Measurements from ENCODE around the gene WDR70.

WDR70 gene

GRCh38 chr5:37723162-37723961 is 344.2 kb downstream of the WDR70 start:
- DNase-seq (ENCODE audit: low read depth in 2 of 2) = no peak

DNA sequence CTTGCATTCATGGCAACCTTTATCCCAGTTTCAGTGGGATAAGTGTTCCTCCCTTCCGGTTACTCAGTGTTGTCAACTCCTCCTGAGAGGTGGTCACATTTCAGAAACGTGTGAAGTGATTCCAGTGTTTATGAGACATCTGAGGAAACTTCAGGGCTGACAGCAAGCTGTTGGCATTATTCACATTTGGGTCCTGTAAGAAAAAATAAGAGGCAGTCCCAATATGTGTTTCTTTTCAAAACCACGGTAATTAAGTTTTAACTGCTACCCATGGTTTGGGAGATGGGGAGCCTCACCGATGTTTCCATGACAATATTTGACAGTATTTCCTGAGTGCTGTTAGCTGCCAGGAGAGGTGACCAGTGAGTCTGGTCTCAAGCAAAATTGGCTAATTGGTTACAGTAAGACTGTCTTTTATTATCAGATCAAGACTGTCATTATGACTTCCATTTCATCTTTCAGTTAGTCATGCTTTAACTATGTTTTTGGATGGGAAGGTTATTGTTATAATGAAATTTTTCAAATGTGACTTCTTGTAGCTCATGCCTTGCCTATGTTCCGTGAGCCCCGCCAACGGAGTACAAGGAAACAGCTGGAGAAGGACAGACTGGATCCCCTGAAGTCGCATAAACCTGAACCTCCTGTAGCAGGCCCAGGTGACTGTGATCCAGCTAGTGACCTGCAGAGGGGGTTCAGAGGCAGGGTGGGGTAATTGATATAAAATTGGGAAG is 345.4 kb downstream of the WDR70 start:
- DNase-seq (ENCODE audit: low read depth in 2 of 2) = no peak

DNA sequence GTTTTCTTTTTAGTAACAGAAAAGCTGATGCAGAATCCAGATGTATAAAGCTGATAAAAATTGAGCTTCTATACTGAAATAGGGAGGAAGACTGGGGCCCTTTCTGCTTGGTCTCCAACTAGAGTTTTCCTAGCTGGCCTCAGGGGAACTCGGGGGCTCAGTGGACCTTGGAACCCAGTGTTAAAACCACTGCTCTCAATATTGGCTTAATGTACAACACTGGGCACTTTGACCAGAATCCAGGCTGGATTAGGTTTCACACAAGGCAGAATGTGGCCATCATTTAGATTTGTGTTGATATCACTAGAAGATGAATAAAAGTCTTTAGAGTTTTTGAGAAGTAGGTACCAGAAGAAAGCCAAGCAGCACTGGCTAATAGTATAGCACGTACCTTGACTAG is 346.1 kb downstream of the WDR70 start:
- DNase-seq (ENCODE audit: low read depth in 2 of 2) = no peak

DNA sequence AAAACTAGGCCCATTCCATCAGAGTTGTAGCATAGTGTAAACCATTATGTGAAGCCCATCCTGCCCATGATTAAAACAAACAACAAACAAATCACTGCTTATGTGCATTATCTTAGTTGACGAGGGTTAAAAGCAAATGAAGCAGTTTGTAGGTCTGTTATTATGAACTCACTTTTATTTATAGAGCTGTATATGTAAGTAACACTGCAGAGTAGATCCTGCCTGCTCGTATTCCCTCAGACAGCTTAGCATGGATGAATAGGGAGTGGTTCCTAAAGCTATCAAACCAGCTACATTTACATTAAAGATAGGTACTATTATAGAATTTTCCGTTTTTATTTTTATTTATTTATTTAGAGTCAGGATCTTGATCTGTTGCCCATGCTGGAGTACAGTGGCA is 348.1 kb downstream of the WDR70 start:
- no peak for DNase-seq (ENCODE audit: low read depth in 2 of 2)

DNA sequence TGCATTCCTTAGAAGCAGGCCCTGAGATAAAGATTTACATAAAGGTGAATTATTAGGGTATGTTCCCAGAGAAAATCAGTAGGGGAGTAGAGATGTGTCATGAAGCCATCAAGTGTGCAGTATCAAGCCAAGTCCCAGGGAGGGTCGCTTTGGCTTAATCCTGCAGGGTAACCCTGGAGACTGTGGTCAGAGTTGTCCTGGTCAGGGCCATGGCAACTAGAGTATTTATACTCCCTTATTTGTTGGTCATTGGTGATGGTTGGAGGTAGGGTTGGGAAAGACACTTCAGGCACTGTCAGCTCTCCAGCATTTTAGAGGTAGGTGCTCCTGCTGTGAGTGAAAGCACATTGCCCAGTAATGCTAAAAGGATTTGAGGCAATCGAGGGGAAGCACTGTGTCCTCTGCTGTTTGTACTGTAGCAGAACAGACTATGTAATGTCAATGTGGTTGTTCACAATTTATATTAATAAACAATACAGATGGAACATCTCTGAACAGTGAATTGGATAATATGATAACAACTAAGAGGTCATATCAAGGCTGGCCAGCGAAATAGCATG is 351.9 kb downstream of the WDR70 start:
- no peak for DNase-seq (ENCODE audit: low read depth in 2 of 2)

- no peak for DNase-seq (ENCODE audit: low read depth in 2 of 2)
These were observed 355.0 kb downstream of the WDR70 start for GRCh38 chr5:37734114-37734513.

GRCh38 chr5:37735649-37736347 is 356.7 kb downstream of the WDR70 start:
- DNase-seq (ENCODE audit: low read depth in 2 of 2) = no peak

DNA sequence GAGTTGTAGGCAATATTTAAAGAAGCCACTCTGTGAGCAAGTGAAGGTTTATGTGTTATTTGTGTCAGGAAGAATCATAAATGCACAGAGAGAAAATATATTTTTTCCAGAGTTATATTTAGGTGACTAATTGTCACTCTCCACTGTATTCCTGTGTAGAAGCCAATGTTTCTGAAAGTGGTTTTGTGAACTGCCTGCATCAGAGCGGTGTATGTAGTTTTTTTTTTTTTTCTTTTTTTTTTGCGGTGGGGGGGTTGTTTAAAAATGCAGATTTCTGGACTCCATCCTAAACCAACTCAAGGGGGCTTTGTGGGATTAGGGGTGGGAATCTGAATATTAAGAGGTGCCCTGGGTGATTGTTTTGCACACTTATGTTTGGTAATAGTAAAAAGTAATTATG is 357.3 kb downstream of the WDR70 start:
- no peak for DNase-seq (ENCODE audit: low read depth in 2 of 2)

DNA sequence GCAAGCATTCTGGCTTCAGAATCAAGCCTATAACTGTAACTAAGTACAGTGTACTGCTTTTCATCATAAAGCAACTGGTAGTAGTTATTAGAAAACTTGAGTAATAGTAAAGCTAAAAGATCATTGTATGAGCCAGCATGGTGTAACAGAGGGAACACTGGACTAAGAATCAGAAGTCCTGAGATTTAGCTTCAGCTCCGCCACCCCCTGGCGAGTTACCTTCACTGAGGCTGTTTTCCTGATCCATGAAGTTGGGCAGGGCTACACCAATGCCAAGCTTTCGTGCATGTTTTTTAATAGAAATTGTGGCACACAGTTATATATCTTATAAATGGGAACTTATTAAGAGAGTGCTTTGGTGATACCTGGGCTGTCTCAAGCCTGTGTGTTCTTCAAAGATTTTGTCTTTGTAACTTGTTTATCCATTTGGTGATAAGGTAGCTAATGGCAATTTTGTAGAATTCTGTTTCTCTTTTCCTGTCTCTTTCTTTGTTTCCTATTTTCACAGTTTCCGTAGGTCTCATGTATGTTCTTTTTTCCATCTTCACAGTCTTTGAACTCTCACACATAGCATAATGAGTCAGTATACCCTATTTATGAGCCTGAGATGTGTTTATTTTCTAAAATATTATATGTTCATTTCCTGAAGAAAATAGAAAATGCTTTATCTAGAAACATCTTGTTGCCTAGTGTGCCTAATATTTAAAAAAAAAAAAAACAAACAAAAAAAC is 358.4 kb downstream of the WDR70 start:
- DNase-seq (ENCODE audit: low read depth in 2 of 2) = no peak

DNA sequence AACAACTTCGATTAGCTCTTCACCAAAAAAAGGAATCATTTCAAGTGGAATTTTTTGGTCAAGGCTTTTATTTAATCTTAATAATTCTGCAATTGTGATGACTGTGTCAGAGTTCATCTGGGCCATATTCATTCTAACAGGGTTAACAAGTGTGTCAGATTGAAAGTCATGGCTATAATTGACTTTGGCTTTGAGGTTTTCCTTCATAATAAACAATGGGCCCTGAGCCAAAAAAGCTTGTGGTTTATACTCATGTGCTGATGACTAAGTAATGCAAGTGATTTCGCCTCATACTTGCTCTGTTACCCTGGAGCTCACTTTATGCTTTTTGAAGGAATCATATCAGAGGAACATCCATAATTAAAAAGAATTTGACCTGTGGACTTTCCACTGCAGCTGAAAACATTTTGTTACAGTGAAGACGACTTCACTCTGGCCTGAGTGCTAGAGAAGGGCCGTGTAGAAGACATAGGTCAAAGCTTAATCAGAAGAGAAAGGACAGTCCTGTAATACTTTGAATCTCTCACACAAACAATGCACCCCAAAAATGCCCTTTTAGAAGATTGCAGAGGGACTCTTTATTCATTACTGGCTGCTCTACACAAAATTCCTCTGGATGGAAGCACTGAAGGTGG is 359.1 kb downstream of the WDR70 start:
- DNase-seq (ENCODE audit: low read depth in 2 of 2) = no peak

DNA sequence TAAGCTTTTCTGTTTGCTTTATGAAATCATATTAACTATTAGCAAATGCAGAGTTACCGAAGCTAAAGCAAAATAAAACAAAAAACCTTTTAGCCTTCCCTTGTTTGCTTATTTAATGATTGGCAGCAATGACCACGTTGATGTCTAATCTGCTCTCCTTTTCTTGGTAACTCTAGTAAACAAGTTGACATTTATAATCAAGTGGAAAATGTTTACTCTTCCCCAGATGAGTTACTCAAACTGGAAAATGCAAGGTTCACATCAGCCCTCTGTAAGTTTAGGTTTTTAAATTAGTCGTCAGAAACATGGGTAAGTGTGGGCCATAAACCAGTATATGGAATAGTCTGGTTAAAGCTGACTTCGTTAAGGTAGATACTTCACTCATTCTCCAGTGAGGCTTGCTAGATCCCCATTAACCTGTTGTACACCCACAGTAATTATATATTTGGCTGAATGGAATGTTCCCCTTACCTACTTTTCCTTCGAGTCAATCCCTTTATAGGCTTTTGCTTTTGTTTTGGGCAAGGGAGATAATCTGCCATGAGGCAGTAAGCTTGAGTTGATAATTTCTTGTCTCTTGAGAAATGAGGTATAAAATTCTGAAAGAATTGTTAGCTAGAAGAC is 359.9 kb downstream of the WDR70 start:
- DNase-seq (ENCODE audit: low read depth in 2 of 2) = no peak

GRCh38 chr5:37739817-37740261 is 360.7 kb downstream of the WDR70 start:
- no peak for DNase-seq (ENCODE audit: low read depth in 2 of 2)

GRCh38 chr5:37740331-37741066 is 361.4 kb downstream of the WDR70 start:
- no peak for DNase-seq (ENCODE audit: low read depth in 2 of 2)

DNA sequence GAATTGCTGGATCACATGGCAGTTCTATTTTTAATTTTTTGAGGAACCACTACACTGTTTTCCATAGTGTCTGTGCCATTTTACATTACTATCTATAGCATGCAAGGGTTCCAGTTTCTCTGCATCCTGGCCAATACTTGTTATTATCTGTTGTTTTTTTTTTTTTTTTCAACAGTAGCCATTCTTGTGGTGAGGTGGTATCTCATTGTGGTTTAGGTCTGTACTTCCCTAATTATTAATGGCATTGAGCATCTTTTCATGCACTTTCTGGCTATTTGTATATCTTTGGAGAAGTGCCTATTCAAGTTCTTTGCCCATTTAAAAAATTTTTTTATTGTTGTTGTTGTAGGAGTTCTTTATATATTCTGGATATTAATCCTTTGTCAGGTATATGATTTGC is 363.0 kb downstream of the WDR70 start:
- no peak for DNase-seq (ENCODE audit: low read depth in 2 of 2)

DNA sequence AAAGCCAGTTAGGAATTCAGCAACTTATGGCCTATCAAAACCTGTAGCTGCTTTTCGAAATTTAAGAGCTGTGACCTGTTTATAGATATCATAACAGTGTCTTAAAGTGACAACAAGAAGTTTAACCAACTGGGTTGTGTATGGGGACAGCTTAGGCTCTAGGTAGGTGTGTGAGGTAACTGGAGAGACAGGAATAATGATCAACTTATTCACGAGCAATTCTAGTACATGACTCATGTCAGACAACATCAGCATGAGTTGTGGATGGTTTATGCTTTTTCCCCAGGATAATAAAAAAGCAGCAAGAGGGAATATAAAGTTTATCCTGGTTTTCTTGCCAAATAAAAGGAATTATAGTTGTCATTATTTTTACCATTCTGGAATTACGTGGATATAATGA is 372.1 kb downstream of the WDR70 start:
- no peak for DNase-seq (ENCODE audit: low read depth in 2 of 2)

GRCh38 chr5:37754976-37755375 is 375.9 kb downstream of the WDR70 start:
- DNase-seq (ENCODE audit: low read depth in 2 of 2) = no peak

DNA sequence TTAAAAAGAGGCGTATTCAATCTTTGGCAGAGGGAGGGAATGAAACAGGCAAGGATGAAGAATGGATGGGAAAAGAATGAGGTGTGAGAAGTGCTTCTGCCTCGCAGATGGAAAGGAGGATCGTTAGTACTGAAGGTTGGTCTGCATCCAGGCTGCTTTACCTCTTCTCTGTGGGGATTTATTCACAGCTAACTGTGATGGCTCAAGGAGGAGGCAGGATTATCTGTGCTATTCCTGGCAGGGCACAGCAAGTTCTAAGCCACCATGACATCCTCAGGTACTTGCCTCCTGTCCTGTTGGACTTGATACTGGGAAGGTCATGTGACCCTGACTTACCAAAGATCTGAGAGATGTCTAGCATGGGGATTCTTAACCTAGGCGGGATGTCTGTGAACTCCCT is 376.5 kb downstream of the WDR70 start:
- DNase-seq (ENCODE audit: low read depth in 2 of 2) = no peak

DNA sequence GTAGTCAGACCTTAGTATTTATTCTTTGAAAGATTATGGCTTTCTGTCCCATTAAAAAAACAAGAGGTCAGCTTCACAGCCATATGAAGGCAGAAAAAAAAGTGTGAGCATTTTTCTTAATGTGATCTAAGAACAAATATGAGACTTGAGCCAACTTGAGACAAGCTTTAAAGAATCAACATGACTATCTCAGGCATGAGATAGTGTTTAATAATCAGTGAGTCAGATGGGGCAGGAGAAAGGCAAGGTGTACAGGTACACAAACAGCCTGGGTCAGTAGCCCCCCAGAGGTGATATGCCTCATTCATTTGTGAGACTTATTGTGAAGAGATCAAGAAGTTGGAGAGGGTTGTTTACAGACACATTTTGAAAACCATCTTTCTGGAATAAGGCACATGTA is 377.1 kb downstream of the WDR70 start:
- no peak for DNase-seq (ENCODE audit: low read depth in 2 of 2)

DNA sequence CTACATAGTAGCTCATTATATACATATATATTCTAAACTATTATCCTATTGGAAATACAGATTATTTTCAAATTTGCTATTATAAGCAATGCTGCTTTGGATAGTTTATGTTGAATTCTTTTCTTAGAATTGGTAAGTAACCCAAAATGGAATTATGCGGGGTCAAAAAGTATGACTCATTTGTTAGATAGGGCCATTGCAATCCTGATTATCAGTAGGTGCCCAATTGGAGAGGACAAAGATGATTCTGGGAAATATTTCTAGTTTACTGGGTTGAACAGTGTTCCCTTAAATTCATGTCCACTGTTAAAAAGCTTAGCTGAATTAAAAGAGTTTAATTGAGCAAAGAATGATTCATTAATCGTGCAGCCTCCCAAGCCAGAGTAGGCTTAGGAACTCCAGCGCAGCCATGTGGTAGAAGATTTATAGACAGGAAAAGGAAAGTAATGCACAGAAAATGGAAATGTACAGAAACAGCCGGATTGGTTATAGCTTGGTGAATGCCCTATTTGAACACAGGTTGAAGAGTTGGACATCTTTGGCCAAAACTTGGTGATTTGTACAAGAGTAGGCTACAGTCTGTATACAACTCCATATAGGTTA is 379.0 kb downstream of the WDR70 start:
- no peak for DNase-seq (ENCODE audit: low read depth in 2 of 2)

GRCh38 chr5:37767251-37767650 is 388.1 kb downstream of the WDR70 start:
- no peak for DNase-seq (ENCODE audit: low read depth in 2 of 2)

Data from stimulated activated CD4-positive, alpha-beta T cell treated with anti-CD3 and anti-CD28 coated beads, Interleukin-1b, Interleukin-23, amount 100 ng/mL, for 1 hour (primary cell).